Neural crest cell (in vitro differentiated cells): ENCODE results near the gene DYNLL2. TPM values are rescaled to one million over a fixed set of nuclear protein-coding genes. Genes with fewer than 3 reads are reported as not detected.

Source experiments
- DNase-seq: peaks from one replicate; pipeline ENCODE4 v3.0.0; 2021; ENCODE audit warnings: low read depth, mixed read lengths, low spot score
- H3K27ac Mint-ChIP-seq: one replicate; pipeline ENCODE4 v1.8.0; 2021; ENCODE audit warnings: mild to moderate bottlenecking, mixed read lengths; ENCODE audit not compliant: unreplicated experiment
- H3K27me3 Mint-ChIP-seq: 2 replicates; pipeline ENCODE4 v1.8.0; 2021; ENCODE audit warnings: low read depth, mild to moderate bottlenecking, mixed read lengths
- H3K36me3 Mint-ChIP-seq: 2 replicates; pipeline ENCODE4 v1.8.0; 2021; ENCODE audit warnings: low read depth, mild to moderate bottlenecking, mixed read lengths
- H3K4me1 Mint-ChIP-seq: 2 replicates; pipeline ENCODE4 v1.8.0; 2021; ENCODE audit warnings: mixed read lengths
- H3K4me3 Mint-ChIP-seq: one replicate; pipeline ENCODE4 v1.8.0; 2021; ENCODE audit warnings: mild to moderate bottlenecking, mixed read lengths
- H3K9me3 Mint-ChIP-seq: 2 replicates; pipeline ENCODE4 v1.8.0; 2021; ENCODE audit warnings: mixed read lengths
- CTCF ChIP-seq: fragments of 200-600 bp; sonication (generic); conservative IDR thresholded peaks from 2 replicates; pipeline ENCODE4 v1.5.0; 2021; ENCODE audit warnings: antibody characterized with exemption, mild to moderate bottlenecking
- total RNA-seq: library from RNA; stranded (reverse); gene quantifications from 2 replicates; pipeline ENCODE4 v1.2.1, GENCODE V29; 2021

DYNLL2 gene
- total RNA-seq, 1 donor from 2014 or later: 95.9 TPM

DNA sequence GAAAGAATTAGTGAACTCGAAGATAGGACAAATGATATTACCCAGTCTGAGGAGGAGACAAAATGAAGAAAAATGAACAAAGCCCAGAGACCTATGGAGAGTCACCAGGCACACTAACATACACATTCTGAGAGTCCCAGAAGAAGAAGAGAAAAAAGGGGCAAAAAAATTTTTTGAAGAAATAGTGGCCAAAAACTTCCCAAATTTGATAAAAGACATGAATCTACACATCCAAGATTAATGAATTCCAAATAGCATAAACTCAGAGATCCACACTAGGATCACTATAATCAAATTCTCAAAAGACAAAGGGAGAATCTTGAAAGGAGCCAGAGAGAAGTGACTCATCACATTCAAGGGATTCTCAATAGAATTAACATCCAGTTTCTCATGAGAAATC is 61.6 kb downstream of the DYNLL2 start:
- H3K4me3 Mint-ChIP-seq: no peak overlapping the region
- no peaks in the 10 kb centered on the region for H3K4me1 Mint-ChIP-seq

More for the DNA sequence above, 61.6 kb downstream of the DYNLL2 start:
- peaks cover 11% of the 10 kb centered on the region for H3K36me3 Mint-ChIP-seq
- H3K27me3 Mint-ChIP-seq: peaks cover 68% of the 10 kb centered on the region
- no peak overlapping the region for H3K27ac Mint-ChIP-seq
- TF ChIP-seq CTCF: no peak
- peaks cover 11% of the 10 kb centered on the region for H3K9me3 Mint-ChIP-seq
- no peak for DNase-seq

Other genes starting within 250 kb of the DYNLL2 start
- gene MRPS23, start 233.4 kb upstream of the DYNLL2 start, total RNA-seq: 50.0 and 63.0 TPM in 2 replicates
- 73.7 and 86.9 TPM in 2 replicates for gene CUEDC1, start 128.0 kb upstream of the DYNLL2 start, total RNA-seq
- gene VEZF1, start 95.2 kb upstream of the DYNLL2 start, total RNA-seq: 139 and 142 TPM in 2 replicates
- 548 and 554 TPM in 2 replicates for gene SRSF1, start 76.2 kb upstream of the DYNLL2 start, total RNA-seq
- gene OR4D1, start 65.0 kb downstream of the DYNLL2 start, total RNA-seq: 0.12 TPM in 1 of 2 replicates, not detected in the other
- gene OR4D2, start 83.6 kb downstream of the DYNLL2 start, total RNA-seq: not detected in 2 replicates
- gene EPX, start 109.3 kb downstream of the DYNLL2 start, total RNA-seq: not detected in 2 replicates
- gene MKS1, start 135.8 kb downstream of the DYNLL2 start, total RNA-seq: 34.2 and 38.2 TPM in 2 replicates
- gene LPO, start 155.2 kb downstream of the DYNLL2 start, total RNA-seq: not detected in 2 replicates
- gene MPO, start 197.5 kb downstream of the DYNLL2 start, total RNA-seq: not detected in 2 replicates
- 27.9 and 30.5 TPM in 2 replicates for gene TSPOAP1, start 245.4 kb downstream of the DYNLL2 start, total RNA-seq